Measurements from ENCODE around the gene ARHGAP8.

DNA sequence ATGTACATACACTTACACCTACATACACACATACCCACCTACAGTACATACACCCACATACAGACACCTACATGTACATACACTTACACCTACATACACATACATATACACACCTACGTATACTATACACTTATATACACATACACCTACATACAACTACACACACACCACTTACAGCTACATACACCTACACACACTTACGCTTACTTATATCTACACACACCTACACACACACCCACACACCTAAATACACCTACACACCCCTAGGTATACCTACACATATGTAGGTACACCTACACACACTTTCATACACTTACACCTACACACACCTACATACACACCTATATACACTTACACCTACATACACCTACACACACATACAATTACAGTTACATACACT lies 61.0 kb downstream of the ARHGAP8 start:
- TF ChIP-seq, protein P1, sequence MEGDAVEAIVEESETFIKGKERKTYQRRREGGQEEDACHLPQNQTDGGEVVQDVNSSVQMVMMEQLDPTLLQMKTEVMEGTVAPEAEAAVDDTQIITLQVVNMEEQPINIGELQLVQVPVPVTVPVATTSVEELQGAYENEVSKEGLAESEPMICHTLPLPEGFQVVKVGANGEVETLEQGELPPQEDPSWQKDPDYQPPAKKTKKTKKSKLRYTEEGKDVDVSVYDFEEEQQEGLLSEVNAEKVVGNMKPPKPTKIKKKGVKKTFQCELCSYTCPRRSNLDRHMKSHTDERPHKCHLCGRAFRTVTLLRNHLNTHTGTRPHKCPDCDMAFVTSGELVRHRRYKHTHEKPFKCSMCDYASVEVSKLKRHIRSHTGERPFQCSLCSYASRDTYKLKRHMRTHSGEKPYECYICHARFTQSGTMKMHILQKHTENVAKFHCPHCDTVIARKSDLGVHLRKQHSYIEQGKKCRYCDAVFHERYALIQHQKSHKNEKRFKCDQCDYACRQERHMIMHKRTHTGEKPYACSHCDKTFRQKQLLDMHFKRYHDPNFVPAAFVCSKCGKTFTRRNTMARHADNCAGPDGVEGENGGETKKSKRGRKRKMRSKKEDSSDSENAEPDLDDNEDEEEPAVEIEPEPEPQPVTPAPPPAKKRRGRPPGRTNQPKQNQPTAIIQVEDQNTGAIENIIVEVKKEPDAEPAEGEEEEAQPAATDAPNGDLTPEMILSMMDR (IDR thresholded peaks at IDR 0.05) = no peak
- TF ChIP-seq EZH2 (IDR thresholded peaks at IDR 0.05; ENCODE audit: borderline replicate concordance, insufficient read depth, low read depth, low read length, poor library complexity, severe bottlenecking) = no peak

Data from B cell (primary cell).